ENCODE results near the gene RGMA.

RGMA gene

GRCh38 chr15:93091465-93091864, 2.5 kb upstream of the RGMA start:
- no peak for DNase-seq (ENCODE audit: low read depth)

- DNase-seq (ENCODE audit: low read depth) = no peak
These were observed 805 bp upstream of the RGMA start for GRCh38 chr15:93089727-93090305.

- no peak for DNase-seq (ENCODE audit: low read depth)
These were observed 621 bp downstream of the RGMA start for GRCh38 chr15:93088200-93088980.

- peak; percentile 61 for DNase-seq (ENCODE audit: low read depth)
These were observed 1.2 kb downstream of the RGMA start for GRCh38 chr15:93087825-93088199.

GRCh38 chr15:93086791-93087190, 2.2 kb downstream of the RGMA start:
- DNase-seq (ENCODE audit: low read depth) = no peak

- no peak for DNase-seq (ENCODE audit: low read depth)
These were observed 3.3 kb downstream of the RGMA start for GRCh38 chr15:93085692-93086091.

- DNase-seq (ENCODE audit: low read depth) = no peak
These were observed 6.2 kb downstream of the RGMA start for GRCh38 chr15:93082861-93083260.

GRCh38 chr15:93081399-93081798, 7.6 kb downstream of the RGMA start:
- no peak for DNase-seq (ENCODE audit: low read depth)

- no peak for DNase-seq (ENCODE audit: low read depth)
These were observed 8.6 kb downstream of the RGMA start for GRCh38 chr15:93080451-93080850.

- DNase-seq (ENCODE audit: low read depth) = no peak
These were observed 12.1 kb downstream of the RGMA start for GRCh38 chr15:93076875-93077274.

- no peak for DNase-seq (ENCODE audit: low read depth)
These were observed 12.8 kb downstream of the RGMA start for GRCh38 chr15:93076217-93076616.

GRCh38 chr15:93074599-93074998, 14.4 kb downstream of the RGMA start:
- no peak for DNase-seq (ENCODE audit: low read depth)

GRCh38 chr15:93073465-93073952, 15.5 kb downstream of the RGMA start:
- no peak for DNase-seq (ENCODE audit: low read depth)

- no peak for DNase-seq (ENCODE audit: low read depth)
These were observed 16.3 kb downstream of the RGMA start for GRCh38 chr15:93072411-93073394.

GRCh38 chr15:93072011-93072410, 17.0 kb downstream of the RGMA start:
- no peak for DNase-seq (ENCODE audit: low read depth)

GRCh38 chr15:93071469-93071936, 17.5 kb downstream of the RGMA start:
- DNase-seq (ENCODE audit: low read depth) = no peak

GRCh38 chr15:93070551-93071296, 18.3 kb downstream of the RGMA start:
- DNase-seq (ENCODE audit: low read depth) = no peak

GRCh38 chr15:93070132-93070531, 18.9 kb downstream of the RGMA start:
- DNase-seq (ENCODE audit: low read depth) = no peak

GRCh38 chr15:93068581-93069199, 20.3 kb downstream of the RGMA start:
- no peak for DNase-seq (ENCODE audit: low read depth)

GRCh38 chr15:93067649-93068085, 21.3 kb downstream of the RGMA start:
- DNase-seq (ENCODE audit: low read depth) = no peak

Data from activated gamma-delta T cell treated with anti-CD3 and anti-CD28 coated beads, Interleukin-2, amount 50 U/mL, for 16 hours (primary cell).